Transverse colon (tissue), 4 donors: ENCODE results near the gene ARL6IP6.

Experiments used
- CTCF ChIP-seq, 5 experiments: fragments of 200-600 bp in 3 of 5; fragments of 450-650 bp in 2 of 5; sonication (generic) in 3 of 5; IDR thresholded peaks; 1 replicate in 2 of 5; 2 replicates in 3 of 5; pipeline ENCODE4 v1.5.1; 2016 to 2017; ENCODE audit warnings: antibody characterized with exemption in 5 of 5, inconsistent platforms in 3 of 5, mild to moderate bottlenecking in 2 of 5, moderate library complexity in 1 of 5
- EP300 ChIP-seq: sonication (generic); formaldehyde crosslinking; IDR thresholded peaks from one replicate; pipeline ENCODE4 v1.6.1; 2017; ENCODE audit warnings: antibody characterized with exemption, low read depth
- POLR2AphosphoS5 ChIP-seq, 3 donors: sonication (generic); formaldehyde crosslinking; IDR thresholded peaks; one replicate each; pipeline ENCODE4 v1.6.1; 2016; ENCODE audit warnings: antibody characterized with exemption in 3 of 3

GRCh38 chr2:152720794-152721193, 2.4 kb downstream of the ARL6IP6 start:
- TF ChIP-seq POLR2AphosphoS5 (IDR thresholded peaks at IDR 0.05) (no peak), CTCF (IDR thresholded peaks at IDR 0.05) (no peak), EP300 (no peak)
